Measurements from ENCODE around the gene OR5K1.

OR5K1 gene

DNA sequence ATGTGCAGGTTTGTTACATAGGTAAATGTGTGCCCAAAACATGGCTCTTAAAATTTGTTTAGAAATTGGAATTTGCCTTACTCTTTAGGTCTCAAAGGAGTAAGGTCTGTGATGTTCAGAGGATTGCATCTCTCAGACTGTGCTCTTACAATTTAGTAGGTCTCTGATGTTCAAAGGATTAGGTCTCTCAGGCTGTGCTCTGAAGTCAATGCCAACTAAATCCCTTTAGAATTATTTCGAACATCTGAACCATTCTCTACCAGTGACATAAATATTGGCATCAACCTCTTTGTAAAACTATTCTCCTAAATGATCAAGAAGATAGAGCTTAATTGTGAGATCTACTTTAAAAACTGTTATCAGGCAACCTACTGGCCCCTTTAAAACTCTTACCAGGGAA, at the start of gene OR5K1:
Gene OR5K1, plus strand, starts transcription at position 301 of the 400 bp plus-strand sequence. CDS start 6,376 bp downstream, outside the sequence.
- no peak for DNase-seq

- DNase-seq, result no peak
Measured at GRCh38 chr3:98432575-98432974, 30.4 kb upstream of the OR5K1 start.

- no peak for DNase-seq
Measured at GRCh38 chr3:98433764-98434163, 29.2 kb upstream of the OR5K1 start.

DNA sequence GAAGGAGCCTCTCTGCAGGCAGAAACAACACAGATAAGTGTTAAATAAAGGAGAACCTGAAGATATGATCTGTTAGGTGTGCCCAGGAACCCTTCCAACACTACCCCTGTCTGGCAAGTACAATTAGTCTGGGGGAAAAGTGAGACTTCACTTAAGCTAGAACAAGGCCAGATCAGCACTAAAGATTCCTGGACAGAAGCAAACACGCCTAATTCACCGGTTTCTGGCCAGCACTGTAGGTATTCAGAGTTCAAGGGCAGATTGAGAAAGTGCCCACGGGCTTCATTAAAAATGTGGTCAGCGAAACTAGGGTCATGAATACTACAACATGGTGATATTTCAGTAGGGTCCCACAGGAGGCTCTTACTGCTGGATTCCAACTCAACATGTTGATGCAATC, 28.6 kb upstream of the OR5K1 start:
- no peak for DNase-seq

DNA sequence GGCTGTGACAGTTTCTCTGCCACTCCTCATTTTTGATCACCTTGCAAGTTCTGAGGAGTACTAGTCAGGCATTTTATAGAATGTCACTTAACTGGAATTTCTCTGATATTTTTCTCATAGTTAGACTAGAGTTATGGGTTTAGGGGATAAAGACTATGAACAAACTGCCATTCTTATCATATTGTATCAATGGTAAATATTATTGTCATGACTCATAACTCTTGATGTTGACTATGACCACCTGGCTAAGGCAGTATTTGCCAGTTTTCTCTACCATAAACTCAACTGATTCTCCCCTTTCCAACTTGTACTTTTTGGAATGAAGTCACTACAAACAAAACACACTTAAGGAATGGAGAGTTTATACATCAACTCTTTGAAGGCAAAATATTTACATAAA, 22.7 kb upstream of the OR5K1 start:
- no peak for DNase-seq

GRCh38 chr3:98445949-98446406, 17.0 kb upstream of the OR5K1 start:
- no peak for DNase-seq

GRCh38 chr3:98449606-98450193, 13.3 kb upstream of the OR5K1 start:
- DNase-seq, result no peak

DNA sequence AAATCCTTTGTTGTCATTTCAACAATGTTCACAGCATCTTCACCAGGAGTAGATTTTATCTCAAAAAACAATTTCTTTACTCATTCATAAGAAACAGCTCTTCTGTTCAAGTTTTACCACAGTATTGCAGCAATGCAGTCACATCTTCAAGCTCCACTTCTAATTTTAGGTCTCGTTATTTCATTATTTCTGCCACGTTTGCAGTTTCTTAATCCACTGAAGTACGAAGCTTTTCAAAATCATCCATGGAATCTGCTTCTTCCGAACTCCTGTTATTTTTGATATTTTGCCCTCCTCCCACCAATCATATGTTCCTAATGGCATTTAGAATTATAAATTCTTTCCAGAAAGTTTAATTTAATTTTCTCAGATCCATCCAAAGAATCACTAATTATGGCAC, 12.6 kb upstream of the OR5K1 start:
- no peak for DNase-seq

GRCh38 chr3:98453827-98454226, 9.2 kb upstream of the OR5K1 start:
- DNase-seq, result no peak

GRCh38 chr3:98454929-98455328, 8.1 kb upstream of the OR5K1 start:
- no peak for DNase-seq

- no peak for DNase-seq
Measured at GRCh38 chr3:98457543-98457942, 5.5 kb upstream of the OR5K1 start.

GRCh38 chr3:98460220-98460619, 2.8 kb upstream of the OR5K1 start:
- DNase-seq, result no peak

GRCh38 chr3:98482717-98483482, 19.9 kb downstream of the OR5K1 start:
- no peak for DNase-seq

DNA sequence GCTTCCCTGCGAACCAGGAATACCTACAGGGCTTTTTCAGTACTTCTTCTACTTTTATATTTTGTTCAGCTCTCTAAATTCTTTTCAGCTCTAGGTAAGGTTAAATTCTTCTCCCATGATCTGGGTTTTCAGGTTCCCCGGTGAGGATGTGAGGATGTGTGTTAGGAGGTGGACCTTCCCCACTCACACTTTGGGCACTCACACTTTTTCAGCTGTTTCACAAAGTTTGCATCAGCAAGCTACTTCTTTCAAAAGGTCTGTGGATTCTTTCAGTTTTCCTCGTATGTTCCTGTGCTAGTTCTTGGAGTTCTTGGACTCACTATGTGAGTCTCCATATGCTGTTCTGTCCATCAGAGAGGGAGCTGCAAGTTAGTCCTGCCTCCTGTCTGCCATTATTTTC, 20.6 kb downstream of the OR5K1 start:
- DNase-seq, result no peak

GRCh38 chr3:98497381-98497780, 34.4 kb downstream of the OR5K1 start, which contains the start of gene OR5K2:
Gene OR5K2, plus strand, starts transcription at chr3:98497681. Its CDS starts 0 bp downstream, at chr3:98497681.
- DNase-seq, result no peak

GRCh38 chr3:98500019-98500418, 37.0 kb downstream of the OR5K1 start:
- no peak for DNase-seq

- no peak for DNase-seq
Measured at GRCh38 chr3:98501270-98501669, 38.3 kb downstream of the OR5K1 start.

DNA sequence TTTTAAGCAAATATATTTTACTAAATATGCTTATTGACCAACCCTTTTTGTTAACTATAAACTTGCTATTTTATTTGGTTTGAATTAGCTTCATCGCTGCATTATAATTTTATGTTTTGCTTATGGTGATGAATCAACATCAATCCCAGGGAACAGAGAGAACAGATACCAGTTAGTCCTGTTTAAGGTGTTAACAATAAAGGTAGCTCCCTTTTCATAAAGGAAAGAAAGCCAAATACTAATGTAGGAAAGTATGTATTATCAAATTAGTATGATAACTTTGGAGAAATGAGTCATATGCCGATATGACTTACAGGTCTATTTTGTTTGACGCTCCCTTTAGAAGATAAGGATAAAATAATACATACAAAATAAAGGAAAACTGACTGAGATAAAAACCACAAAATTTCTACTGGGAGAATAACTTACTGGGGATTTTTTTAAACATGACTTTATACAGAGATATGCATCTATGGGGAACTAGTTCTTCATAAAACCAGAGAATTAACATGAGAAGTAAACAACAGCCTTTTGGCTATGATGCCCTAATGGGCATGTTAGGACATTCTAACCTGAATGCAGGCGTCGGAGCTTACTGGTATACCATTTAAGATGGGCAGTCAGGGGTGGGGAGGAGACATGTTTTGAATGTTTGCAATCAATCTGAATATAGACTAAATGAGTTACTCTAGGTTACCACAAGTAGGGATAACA, 39.0 kb downstream of the OR5K1 start:
- no peak for DNase-seq

DNA sequence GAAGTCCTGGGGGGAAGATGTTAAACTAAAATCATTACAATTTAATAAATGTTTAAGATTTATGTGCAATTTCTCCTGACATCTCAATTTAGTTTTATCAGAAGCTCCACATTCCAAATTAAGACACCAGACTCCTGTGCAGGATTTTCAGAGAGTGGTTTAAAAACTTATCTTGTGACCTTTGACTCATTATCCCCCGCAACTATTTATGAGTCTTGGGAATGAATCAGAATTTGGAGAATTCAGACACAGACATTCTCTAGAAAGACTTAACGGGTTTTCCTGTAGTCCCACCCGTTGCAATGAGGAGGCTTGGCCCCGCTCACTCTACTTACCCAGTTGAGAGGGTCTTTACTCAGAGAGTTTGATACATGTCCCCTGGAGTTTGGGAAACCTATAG, 41.5 kb downstream of the OR5K1 start:
- DNase-seq, result no peak

GRCh38 chr3:98508582-98508981, 45.6 kb downstream of the OR5K1 start:
- DNase-seq, result no peak

- DNase-seq, result no peak
Measured at GRCh38 chr3:98512576-98512975, 49.6 kb downstream of the OR5K1 start.

- no peak for DNase-seq
Measured at GRCh38 chr3:98513091-98513511, 50.1 kb downstream of the OR5K1 start.

- no peak for DNase-seq
Measured at GRCh38 chr3:98513736-98514135, 50.7 kb downstream of the OR5K1 start.

DNA sequence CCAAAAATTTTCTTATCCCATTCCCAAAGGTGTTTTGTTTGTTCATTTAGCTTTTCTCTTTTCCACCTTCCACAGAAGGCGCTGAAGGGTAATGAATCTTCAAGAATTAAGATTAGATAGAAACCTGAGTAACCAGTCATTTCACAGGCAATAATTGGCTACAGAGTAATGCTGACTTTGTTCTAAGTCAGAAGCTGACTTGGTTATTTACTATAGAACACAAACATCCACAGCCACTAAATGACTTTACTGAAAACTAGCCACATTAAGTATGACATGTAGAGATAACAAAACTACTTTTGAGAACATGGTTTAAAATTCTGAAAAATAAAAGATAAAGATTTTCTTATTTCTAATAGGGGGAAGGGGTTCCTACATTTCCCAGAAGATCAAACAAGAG, 51.9 kb downstream of the OR5K1 start:
- no peak for DNase-seq
